Endothelial cell of coronary artery (primary cell): ENCODE data around the gene AADAC. TPM values are rescaled to one million over a fixed set of nuclear protein-coding genes. Genes with fewer than 3 reads are reported as not detected.

Experiments
- total RNA-seq: library from RNA; depleted of rRNA; stranded (reverse); fragments of >200 nt; gene quantifications from 2 replicates; pipeline ENCODE4 v1.2.3, GENCODE V29; 2014

Gene AADAC, protein sequence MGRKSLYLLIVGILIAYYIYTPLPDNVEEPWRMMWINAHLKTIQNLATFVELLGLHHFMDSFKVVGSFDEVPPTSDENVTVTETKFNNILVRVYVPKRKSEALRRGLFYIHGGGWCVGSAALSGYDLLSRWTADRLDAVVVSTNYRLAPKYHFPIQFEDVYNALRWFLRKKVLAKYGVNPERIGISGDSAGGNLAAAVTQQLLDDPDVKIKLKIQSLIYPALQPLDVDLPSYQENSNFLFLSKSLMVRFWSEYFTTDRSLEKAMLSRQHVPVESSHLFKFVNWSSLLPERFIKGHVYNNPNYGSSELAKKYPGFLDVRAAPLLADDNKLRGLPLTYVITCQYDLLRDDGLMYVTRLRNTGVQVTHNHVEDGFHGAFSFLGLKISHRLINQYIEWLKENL
- total RNA-seq = 0.27 and 0.56 TPM in 2 replicates

DNA sequence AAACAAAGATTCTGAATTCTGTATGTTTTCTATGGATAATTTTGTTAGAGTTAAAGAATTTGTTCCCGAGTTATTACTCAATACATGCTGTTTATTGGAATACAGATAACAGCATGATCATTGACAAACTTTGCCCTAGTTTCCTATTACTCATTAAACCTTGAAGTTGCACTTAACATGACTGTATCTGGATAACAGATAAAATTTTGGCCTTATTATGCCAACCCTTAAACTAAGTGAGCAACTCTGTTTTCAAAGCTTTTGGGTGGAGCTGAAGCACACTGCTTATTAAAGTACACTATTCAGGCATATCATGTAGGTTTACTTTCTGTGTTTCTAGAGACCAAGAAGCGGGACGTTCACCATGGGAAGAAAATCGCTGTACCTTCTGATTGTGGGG is at the start of gene AADAC:
Gene AADAC (plus strand): TSS at position 318 of the 400 bp plus-strand sequence. CDS start 47 bp downstream, at position 365.

DNA sequence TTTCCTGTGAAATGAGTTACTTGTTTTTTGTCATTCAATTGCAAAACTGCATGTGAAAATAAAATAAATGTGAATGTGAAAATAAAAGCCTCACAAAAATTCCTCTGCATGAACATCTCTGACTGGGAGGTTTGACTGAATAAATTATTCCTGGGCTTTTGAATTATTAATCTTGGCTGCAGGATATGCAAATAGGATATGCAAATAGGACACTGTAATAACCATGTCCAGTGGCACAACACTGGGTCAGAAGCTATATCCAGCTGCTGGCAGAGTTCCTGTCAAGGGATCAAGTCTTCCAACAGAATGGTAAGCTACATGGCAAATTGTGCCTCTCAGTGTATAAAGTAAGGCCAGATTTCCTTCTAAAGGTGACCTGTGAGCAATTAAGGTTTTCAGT is 59.5 kb downstream of the AADAC start, which contains the start of gene SUCNR1:
Gene SUCNR1 (plus strand): TSS at position 246 of the 400 bp plus-strand sequence. CDS start 6,250 bp downstream, outside the sequence.

Other genes with a start within 250 kb of the AADAC start
- gene AADACL2, start 80.2 kb upstream of the AADAC start, total RNA-seq = not detected in 2 replicates
- under 0.01 TPM in 1 of 2 replicates, not detected in the other for gene SUCNR1, start 59.5 kb downstream of the AADAC start, total RNA-seq